GM06990 (cell line): ENCODE measurements around the gene MBNL2.

Experiments
- DNase-seq: peaks from one replicate; pipeline ENCODE4 v3.0.0-alpha.2; 2011; ENCODE audit not compliant: insufficient read length; ENCODE audit errors: extremely low read depth
- H3K27me3 ChIP-seq: replicated peaks from 2 replicates; pipeline ENCODE4 v1.6.0; 2011; ENCODE audit warnings: low read length; ENCODE audit not compliant: control insufficient read depth, insufficient read depth
- H3K36me3 ChIP-seq: 2 replicates; pipeline ENCODE4 v1.5.1; 2011; ENCODE audit warnings: low read length; ENCODE audit not compliant: control insufficient read depth, insufficient read depth
- H3K4me3 ChIP-seq: replicated peaks from 2 replicates; pipeline ENCODE4 v1.5.1; 2011; ENCODE audit warnings: low read depth, mild to moderate bottlenecking, control low read depth, low read length
- CTCF ChIP-seq: IDR thresholded peaks from 2 replicates; pipeline ENCODE4 v1.5.1; 2011; ENCODE audit warnings: low read length, control low read depth, mild to moderate bottlenecking, inconsistent platforms; ENCODE audit not compliant: insufficient read depth, poor library complexity, severe bottlenecking

The MBNL2 gene

GRCh38 chr13:97212004-97212403, 10.1 kb upstream of the MBNL2 start:
- TF ChIP-seq CTCF: no peak
- DNase-seq: no peak
- Histone ChIP-seq H3K27me3 (no peaks in the 10 kb centered on the region), H3K4me3 (no peak overlapping the region), H3K36me3 (no peaks in the 10 kb centered on the region)

GRCh38 chr13:97212601-97213040, 9.5 kb upstream of the MBNL2 start:
- peak; percentile 67 for TF ChIP-seq CTCF
- Histone ChIP-seq H3K27me3 (no peaks in the 10 kb centered on the region), H3K4me3 (no peak overlapping the region), H3K36me3 (no peaks in the 10 kb centered on the region)
- no peak for DNase-seq

GRCh38 chr13:97214921-97215320, 7.2 kb upstream of the MBNL2 start:
- H3K27me3 ChIP-seq: no peaks in the 10 kb centered on the region
- H3K4me3 ChIP-seq: no peak overlapping the region
- H3K36me3 ChIP-seq: no peaks in the 10 kb centered on the region
- TF ChIP-seq CTCF: no peak
- no peak for DNase-seq

GRCh38 chr13:97215325-97215724, 6.8 kb upstream of the MBNL2 start:
- no peak for DNase-seq
- no peaks in the 10 kb centered on the region for H3K36me3 ChIP-seq
- H3K27me3 ChIP-seq: no peaks in the 10 kb centered on the region
- no peak overlapping the region for H3K4me3 ChIP-seq
- no peak for TF ChIP-seq CTCF

- Histone ChIP-seq H3K36me3 (no peaks in the 10 kb centered on the region), H3K27me3 (no peaks in the 10 kb centered on the region), H3K4me3 (no peak overlapping the region)
- no peak for TF ChIP-seq CTCF
- no peak for DNase-seq
Measured at GRCh38 chr13:97219226-97219625, 2.9 kb upstream of the MBNL2 start.
